Mesenchymal stem cell (in vitro differentiated cells and primary cell): ENCODE data around the gene SPHK1.

Source experiments
- DNase-seq: peaks from one replicate; pipeline ENCODE4 v3.0.0-alpha.2; 2013
- H2AFZ ChIP-seq: one replicate; pipeline ENCODE4 v1.6.1; 2013; ENCODE audit warnings: low read depth, mild to moderate bottlenecking, control low read depth, inconsistent platforms, low read length, moderate library complexity
- H2AK5ac ChIP-seq: 2 replicates; pipeline ENCODE4 v1.6.1; 2013; ENCODE audit warnings: low read length, moderate library complexity, mild to moderate bottlenecking, inconsistent platforms; ENCODE audit not compliant: severe bottlenecking
- H2BK120ac ChIP-seq: one replicate; pipeline ENCODE4 v1.6.1; 2013; ENCODE audit warnings: low read depth, mild to moderate bottlenecking, inconsistent platforms, low read length, moderate library complexity
- H2BK12ac ChIP-seq, 2 experiments: one replicate each; pipeline ENCODE4 v1.6.1; 2013; ENCODE audit warnings: inconsistent platforms in 2 of 2, low read length in 2 of 2, mild to moderate bottlenecking in 2 of 2, moderate library complexity in 2 of 2, control low read depth in 1 of 2
- H2BK15ac ChIP-seq: one replicate; pipeline ENCODE4 v1.6.1; 2013; ENCODE audit warnings: mild to moderate bottlenecking, low read depth, inconsistent platforms; ENCODE audit not compliant: poor library complexity, severe bottlenecking
- H2BK5ac ChIP-seq: 2 replicates; pipeline ENCODE4 v1.6.1; 2013; ENCODE audit warnings: low read depth, mild to moderate bottlenecking, low read length, control low read depth, inconsistent platforms; ENCODE audit not compliant: poor library complexity, severe bottlenecking
- H3K14ac ChIP-seq, 2 experiments: one replicate each; pipeline ENCODE4 v1.6.1; 2013; ENCODE audit warnings: inconsistent platforms in 2 of 2, low read length in 2 of 2, control low read depth in 1 of 2, mild to moderate bottlenecking in 1 of 2, moderate library complexity in 1 of 2
- H3K18ac ChIP-seq, 2 experiments: one replicate each; pipeline ENCODE4 v1.6.1; 2013; ENCODE audit warnings: inconsistent platforms in 2 of 2, low read length in 2 of 2, control low read depth in 1 of 2, low read depth in 1 of 2, mild to moderate bottlenecking in 1 of 2
- H3K23ac ChIP-seq, 2 experiments: one replicate each; pipeline ENCODE4 v1.6.1; 2013; ENCODE audit warnings: inconsistent platforms in 2 of 2, low read length in 2 of 2, mild to moderate bottlenecking in 2 of 2, moderate library complexity in 2 of 2, control low read depth in 1 of 2
- H3K27ac ChIP-seq: 2 replicates; pipeline ENCODE4 v1.5.1; 2013; ENCODE audit warnings: mild to moderate bottlenecking, moderate library complexity, low read length, control low read depth, inconsistent platforms; ENCODE audit not compliant: poor library complexity, severe bottlenecking
- H3K27me3 ChIP-seq, 2 experiments: 2 replicates each; pipeline versions ENCODE4 v1.6.1 to v1.7.0; 2013; ENCODE audit warnings: low read length in 2 of 2, mild to moderate bottlenecking in 2 of 2, moderate library complexity in 2 of 2, control low read depth in 1 of 2, inconsistent platforms in 1 of 2; ENCODE audit not compliant: control insufficient read depth in 1 of 2, insufficient read depth in 1 of 2
- H3K36me3 ChIP-seq, 2 experiments: 2 replicates each; pipeline versions ENCODE4 v1.6.1 to v1.7.0; 2013; ENCODE audit warnings: low read length in 2 of 2, control low read depth in 1 of 2, inconsistent platforms in 1 of 2, low read depth in 1 of 2, mild to moderate bottlenecking in 1 of 2; ENCODE audit not compliant: insufficient read depth in 2 of 2, control insufficient read depth in 1 of 2
- H3K4ac ChIP-seq, 2 experiments: one replicate each; pipeline ENCODE4 v1.6.1; 2013; ENCODE audit warnings: inconsistent platforms in 2 of 2, low read length in 2 of 2, mild to moderate bottlenecking in 2 of 2, moderate library complexity in 2 of 2, control low read depth in 1 of 2, low read depth in 1 of 2
- H3K4me1 ChIP-seq: 2 replicates; pipeline ENCODE4 v1.6.1; 2013; ENCODE audit warnings: low read depth, low read length, control low read depth; ENCODE audit not compliant: control insufficient read depth, insufficient read depth
- H3K4me2 ChIP-seq: 2 replicates; pipeline ENCODE4 v1.6.1; 2013; ENCODE audit warnings: low read length, mild to moderate bottlenecking, inconsistent platforms; ENCODE audit not compliant: poor library complexity, severe bottlenecking
- H3K4me3 ChIP-seq, 2 experiments: 2 replicates each; pipeline versions ENCODE4 v1.5.1 to v1.7.0; 2013; ENCODE audit warnings: low read length in 2 of 2, mild to moderate bottlenecking in 2 of 2, control low read depth in 1 of 2, low read depth in 1 of 2; ENCODE audit not compliant: insufficient read depth in 1 of 2
- H3K79me1 ChIP-seq: replicated peaks from 2 replicates; pipeline ENCODE4 v1.6.1; 2013; ENCODE audit warnings: mild to moderate bottlenecking, control low read depth, low read length, inconsistent platforms; ENCODE audit not compliant: poor library complexity, severe bottlenecking
- H3K9ac ChIP-seq: 2 replicates; pipeline ENCODE4 v1.7.0; 2013; ENCODE audit warnings: mild to moderate bottlenecking, low read length, moderate library complexity
- H3K9me3 ChIP-seq: 2 replicates; pipeline ENCODE4 v1.7.0; 2013; ENCODE audit warnings: mild to moderate bottlenecking, low read length; ENCODE audit not compliant: control insufficient read depth
- H4K8ac ChIP-seq: one replicate; pipeline ENCODE4 v1.6.1; 2013; ENCODE audit warnings: inconsistent platforms, mild to moderate bottlenecking, low read length, moderate library complexity
- H4K91ac ChIP-seq: one replicate; pipeline ENCODE4 v1.6.1; 2013; ENCODE audit warnings: mild to moderate bottlenecking, low read length, inconsistent platforms
- WGBS: methylation state at CpG from one replicate; pipeline ENCODE4 v1.1.7; 2013; ENCODE audit warnings: mixed read lengths; 5-methylcytosine and 5-hydroxymethylcytosine counted together

The SPHK1 gene

DNA sequence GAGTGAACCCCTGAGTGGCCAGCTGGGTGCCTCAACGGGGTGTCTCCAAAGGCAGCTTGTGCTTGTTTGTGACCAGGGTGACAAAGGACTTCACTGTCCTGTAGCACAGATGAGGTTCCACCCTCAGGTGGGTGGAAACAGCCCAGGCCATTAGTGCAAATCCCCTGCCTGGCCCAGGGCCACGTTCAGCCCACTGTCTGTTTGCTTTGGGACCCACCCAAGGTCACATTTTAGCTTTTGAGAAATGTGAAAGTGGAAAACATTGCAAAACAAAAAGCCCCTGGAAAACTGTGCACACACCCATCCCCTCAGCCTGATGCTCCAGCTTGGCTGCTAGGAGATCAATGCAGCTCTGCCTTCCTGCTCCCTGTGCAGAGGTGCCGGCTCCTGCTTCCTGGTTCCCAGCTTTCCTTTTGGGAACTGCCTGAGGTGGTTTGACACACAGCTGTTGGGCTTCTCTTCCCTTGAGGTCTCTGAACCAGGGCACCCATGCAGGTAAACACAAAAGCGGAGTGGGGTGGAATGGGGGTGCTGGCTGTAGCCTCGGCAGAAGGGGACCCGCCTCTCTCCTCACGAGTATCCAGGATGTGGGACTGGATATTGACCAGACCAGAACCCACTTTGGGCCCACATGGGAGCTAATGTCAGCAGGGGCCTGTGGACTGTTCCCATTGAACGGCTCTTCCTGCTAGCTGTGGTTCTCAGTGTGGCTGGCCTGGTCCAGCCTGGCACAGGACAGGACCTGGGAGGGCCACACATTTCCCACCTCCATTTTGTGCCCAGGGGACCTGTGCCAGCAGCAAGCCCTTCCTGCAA lies 7.9 kb upstream of the SPHK1 start:
- H3K27ac ChIP-seq = no peak overlapping the region
- H3K18ac ChIP-seq = no peak overlapping the region
- no peak overlapping the region for H3K4me3 ChIP-seq
- H2BK120ac ChIP-seq = no peak overlapping the region
- no peaks in the 10 kb centered on the region for H3K36me3 ChIP-seq
- H3K4me2 ChIP-seq = no peak overlapping the region
- no peak overlapping the region for H3K4ac ChIP-seq
- H4K91ac ChIP-seq = no peak overlapping the region
- H2BK15ac ChIP-seq = no peak overlapping the region
- H3K23ac ChIP-seq = no peak overlapping the region
- H2AK5ac ChIP-seq = peak overlapping the region; percentile 20
- no peak overlapping the region for H2BK5ac ChIP-seq
- no peak overlapping the region for H3K9ac ChIP-seq
- no peaks in the 10 kb centered on the region for H3K9me3 ChIP-seq
- H2AFZ ChIP-seq = no peak overlapping the region
- H3K14ac ChIP-seq = no peak overlapping the region
- no peaks in the 10 kb centered on the region for H3K27me3 ChIP-seq
- no peak for DNase-seq
- no peak overlapping the region for H4K8ac ChIP-seq
- 81% methylated on average over 8 of the region's 8 CpGs for whole genome bisulfite sequencing
- peak overlapping the region in 1 of 2 experiments; percentile 7 for H2BK12ac ChIP-seq
- peaks cover 25% of the 10 kb centered on the region for H3K4me1 ChIP-seq
- H3K79me1 ChIP-seq = no peaks in the 10 kb centered on the region

DNA sequence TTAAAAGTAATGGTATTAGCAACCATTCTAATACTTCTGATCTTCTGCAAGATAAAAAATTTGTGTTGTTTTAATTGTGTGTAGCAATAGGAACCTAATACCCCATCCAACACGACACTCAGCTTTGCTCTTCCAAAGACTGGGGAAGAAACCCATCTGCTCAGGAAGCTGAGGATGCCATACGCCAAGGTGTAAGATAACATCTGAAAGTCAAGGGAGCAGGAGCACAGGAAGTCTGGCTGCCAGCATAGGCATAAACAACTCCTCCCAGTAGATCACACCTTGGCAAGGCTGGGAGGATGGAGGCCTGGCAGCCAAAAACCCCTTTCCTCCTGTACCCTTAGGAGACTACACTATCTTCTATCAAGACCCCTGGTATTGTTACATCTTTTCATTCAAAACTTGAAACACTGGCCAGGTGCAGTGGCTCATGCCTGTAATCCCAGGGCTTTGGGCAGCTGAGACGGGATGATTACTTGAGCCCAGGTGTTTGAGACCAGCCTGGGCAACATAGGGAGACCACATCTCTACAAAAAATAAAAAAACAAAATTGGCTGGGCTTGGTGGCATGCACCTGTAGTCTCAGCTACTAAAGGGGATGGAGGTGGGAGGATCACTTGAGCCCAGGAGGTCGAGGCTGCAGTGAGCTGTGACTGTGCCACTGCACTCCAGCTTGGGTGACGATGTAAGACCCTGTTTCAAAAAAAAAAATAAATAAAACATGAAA lies 5.7 kb upstream of the SPHK1 start:
- 76% methylated on average over 4 of the region's 5 CpGs for WGBS
- H3K9ac ChIP-seq = no peak overlapping the region

DNA sequence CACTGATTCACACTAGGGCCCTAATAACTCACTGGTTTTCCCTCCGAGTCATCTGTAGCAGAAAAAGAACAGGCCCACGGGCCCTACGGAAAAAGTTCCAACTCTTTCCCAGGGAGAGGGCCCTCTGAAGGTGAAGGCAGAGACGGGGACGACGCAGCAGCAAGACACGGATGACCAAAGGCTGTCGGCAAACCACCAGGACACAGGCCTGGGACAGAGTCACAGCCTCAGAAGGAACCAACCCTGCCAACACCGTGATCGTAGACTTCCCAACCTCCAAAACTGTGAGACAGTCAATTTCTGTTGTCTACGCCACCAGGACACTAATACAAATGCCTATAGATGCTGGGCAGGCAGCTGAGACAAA lies 5.2 kb upstream of the SPHK1 start:
- Histone ChIP-seq H4K8ac (no peak overlapping the region), H2BK12ac (no peak overlapping the region), H4K91ac (no peak overlapping the region), H3K27ac (no peak overlapping the region), H2AFZ (no peak overlapping the region), H3K4ac (no peak overlapping the region), H2AK5ac (no peak overlapping the region), H3K4me3 (no peak overlapping the region), H3K9ac (no peak overlapping the region), H2BK120ac (no peak overlapping the region), H3K79me1 (peaks cover 3% of the 10 kb centered on the region), H3K4me1 (peaks cover 32% of the 10 kb centered on the region), H2BK5ac (no peak overlapping the region), H3K4me2 (no peak overlapping the region), H3K9me3 (no peaks in the 10 kb centered on the region), H2BK15ac (no peak overlapping the region), H3K23ac (no peak overlapping the region), H3K18ac (no peak overlapping the region), H3K14ac (no peak overlapping the region), H3K27me3 (no peaks in the 10 kb centered on the region), H3K36me3 (no peaks in the 10 kb centered on the region)
- DNase-seq = no peak
- WGBS = 75% methylated on average over 9 of the region's 11 CpGs

More for the DNA sequence above, 5.7 kb upstream of the SPHK1 start:
- no peak overlapping the region for H2AK5ac ChIP-seq
- H3K4me3 ChIP-seq = no peak overlapping the region
- H2BK12ac ChIP-seq = no peak overlapping the region
- no peaks in the 10 kb centered on the region for H3K36me3 ChIP-seq
- peaks cover 3% of the 10 kb centered on the region for H3K79me1 ChIP-seq
- H3K27ac ChIP-seq = no peak overlapping the region
- H2BK15ac ChIP-seq = no peak overlapping the region
- no peak overlapping the region for H2BK120ac ChIP-seq
- H2AFZ ChIP-seq = no peak overlapping the region
- H3K9me3 ChIP-seq = no peaks in the 10 kb centered on the region
- no peak overlapping the region for H2BK5ac ChIP-seq
- peaks cover 30% of the 10 kb centered on the region for H3K4me1 ChIP-seq
- H3K18ac ChIP-seq = no peak overlapping the region
- H4K8ac ChIP-seq = no peak overlapping the region
- no peaks in the 10 kb centered on the region for H3K27me3 ChIP-seq
- H3K4ac ChIP-seq = no peak overlapping the region
- no peak overlapping the region for H4K91ac ChIP-seq
- H3K4me2 ChIP-seq = no peak overlapping the region
- no peak for DNase-seq
- no peak overlapping the region for H3K23ac ChIP-seq
- no peak overlapping the region for H3K14ac ChIP-seq

DNA sequence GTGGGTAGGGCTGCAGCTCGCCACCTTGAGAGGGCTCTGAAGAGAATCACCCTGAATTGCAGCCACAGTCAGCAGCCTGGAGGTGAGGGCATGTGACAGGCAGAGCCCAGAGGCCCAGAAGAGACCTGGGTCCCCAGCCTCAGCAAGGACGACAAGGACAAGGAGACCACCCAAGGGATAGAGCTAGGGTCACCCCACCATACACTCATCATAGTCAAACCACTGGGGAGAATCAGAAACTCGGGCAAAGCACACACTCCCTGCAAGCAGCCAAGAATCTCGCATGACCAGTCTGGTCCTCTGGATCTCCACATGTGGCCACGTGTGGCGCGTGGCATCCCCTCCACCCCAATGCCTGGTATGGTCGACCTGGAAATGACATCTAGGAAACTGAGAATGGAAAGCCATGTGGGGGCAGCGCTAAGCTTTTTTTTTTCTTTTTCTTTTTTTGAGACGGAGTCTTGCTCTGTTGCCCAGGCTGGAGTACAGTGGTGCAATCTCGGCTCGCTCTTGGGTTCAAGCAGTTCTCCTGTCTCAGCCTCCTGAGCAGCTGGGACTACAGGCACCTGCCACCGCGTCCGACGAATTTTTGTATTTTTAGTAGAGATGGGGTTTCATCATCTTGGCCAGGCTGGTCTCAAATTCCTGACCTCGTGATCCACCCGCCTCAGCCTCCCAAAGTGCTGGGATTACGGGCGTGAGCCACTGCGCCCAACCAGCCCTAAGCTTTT lies 4.6 kb upstream of the SPHK1 start:
- Histone ChIP-seq H2BK5ac (no peak overlapping the region), H2BK120ac (no peak overlapping the region), H2AFZ (no peak overlapping the region), H3K23ac (no peak overlapping the region), H3K14ac (no peak overlapping the region), H3K79me1 (peaks cover 3% of the 10 kb centered on the region), H3K4me3 (no peak overlapping the region), H3K36me3 (no peaks in the 10 kb centered on the region), H3K4ac (no peak overlapping the region), H2BK15ac (no peak overlapping the region), H2AK5ac (no peak overlapping the region), H3K27me3 (no peaks in the 10 kb centered on the region), H3K9ac (no peak overlapping the region), H3K18ac (no peak overlapping the region), H2BK12ac (no peak overlapping the region), H4K91ac (no peak overlapping the region), H3K4me2 (no peak overlapping the region), H4K8ac (no peak overlapping the region), H3K9me3 (no peaks in the 10 kb centered on the region), H3K4me1 (peaks cover 34% of the 10 kb centered on the region), H3K27ac (no peak overlapping the region)
- 94% methylated on average over 21 of the region's 21 CpGs for WGBS
- DNase-seq = no peak
